ENCODE results near the gene SRMS. TPM values are rescaled to one million over a fixed set of nuclear protein-coding genes. Genes with fewer than 3 reads are reported as not detected.

The SRMS gene
- total and polyA plus RNA-seq, 11 donors, result not detected

GRCh38 chr20:63492518-63492917 is 55.0 kb downstream of the SRMS start:
- WGBS, 4 donors, result 82 to 96% (median 94%) methylated on average over 2 of the region's 2 CpGs
- TF ChIP-seq CTCF (IDR thresholded peaks at IDR 0.05) (no peak), POLR2A (IDR thresholded peaks at IDR 0.05) (no peak)
- Histone ChIP-seq H3K4me3 (no peak overlapping the region), H3K9me3 (no peaks in the 10 kb centered on the region), H3K36me3 (peaks cover 0 to 67% (median 13%) of the 10 kb centered on the region in 9 donors), H3K27ac (no peak overlapping the region), H3K27me3 (peaks cover 10 to 46% (median 16%) of the 10 kb centered on the region in 9 donors), H3K4me1 (peaks cover 2 to 43% (median 22%) of the 10 kb centered on the region in 12 donors)
- DNase-seq (no peak), ATAC-seq (no peak)
- intact Hi-C loops (cut with DNase I), result no loop called here

GRCh38 chr20:63491635-63492230 is 55.8 kb downstream of the SRMS start:
- intact Hi-C loops (cut with DNase I), result no loop called here
- no peak overlapping the region for H3K27ac ChIP-seq
- peaks cover 0 to 70% (median 13%) of the 10 kb centered on the region in 9 donors for H3K36me3 ChIP-seq
- no peak for DNase-seq
- no peaks in the 10 kb centered on the region for H3K9me3 ChIP-seq
- WGBS, 4 donors, result 51 to 89% (median 65%) methylated on average over 4 of the region's 4 CpGs
- peaks cover 9 to 50% (median 17%) of the 10 kb centered on the region in 9 donors for H3K27me3 ChIP-seq
- peaks cover 2 to 42% (median 21%) of the 10 kb centered on the region in 12 donors for H3K4me1 ChIP-seq
- no peak for ATAC-seq
- TF ChIP-seq POLR2A (IDR thresholded peaks at IDR 0.05) (no peak), CTCF (IDR thresholded peaks at IDR 0.05) (no peak)
- no peak overlapping the region for H3K4me3 ChIP-seq

GRCh38 chr20:63491078-63491477 is 56.5 kb downstream of the SRMS start:
- Histone ChIP-seq H3K9me3 (no peaks in the 10 kb centered on the region), H3K36me3 (peaks cover 0 to 70% (median 13%) of the 10 kb centered on the region in 9 donors), H3K4me3 (no peak overlapping the region), H3K4me1 (peaks cover 0 to 36% (median 15%) of the 10 kb centered on the region in 12 donors), H3K27ac (no peak overlapping the region), H3K27me3 (peaks cover 9 to 50% (median 17%) of the 10 kb centered on the region in 9 donors)
- ATAC-seq, result no peak
- 71 to 78% (median 73%) methylated on average over 3 to 4 of the region's 4 CpGs for WGBS, 4 donors
- no peak for TF ChIP-seq CTCF (IDR thresholded peaks at IDR 0.05)
- no peak for TF ChIP-seq POLR2A (IDR thresholded peaks at IDR 0.05)
- intact Hi-C loops (cut with DNase I), result no loop called here
- DNase-seq, result peak in 1 of 5 donors; percentile 49

Other genes starting within 250 kb of the SRMS start
- 1 to 10 TPM in 2 of 9 donors, under 1 TPM in 2, not detected in 5; 0.16 to 1.5 (median 0.81) TPM for gene CHRNA4, start 186.4 kb downstream of the SRMS start, total RNA-seq
- under 1 TPM; 0.06 to 0.23 TPM for gene CHRNA4, start 186.4 kb downstream of the SRMS start, polyA plus RNA-seq
- 1 to 10 TPM in 2 of 9 donors, under 1 TPM in 2, not detected in 5; 0.06 to 2.6 (median 0.65) TPM for gene KCNQ2, start 75.1 kb downstream of the SRMS start, total RNA-seq
- not detected for gene KCNQ2, start 75.1 kb downstream of the SRMS start, polyA plus RNA-seq
- gene EEF1A2, start 48.7 kb downstream of the SRMS start, total RNA-seq, result 1,000 to 10,000 TPM in 7 of 9 donors, 100 to 1,000 TPM in 2; 791 to 1,794 (median 1,550) TPM
- 1,000 to 10,000 TPM; 1,276 to 1,345 TPM for gene EEF1A2, start 48.7 kb downstream of the SRMS start, polyA plus RNA-seq
- gene PPDPF, start 27.0 kb downstream of the SRMS start, total RNA-seq, result 100 to 1,000 TPM; 182 to 424 (median 235) TPM
- 100 to 1,000 TPM; 318 to 442 TPM for gene PPDPF, start 27.0 kb downstream of the SRMS start, polyA plus RNA-seq
- under 1 TPM in 3 of 9 donors, not detected in 6; 0.10 to 0.29 (median 0.14) TPM for gene PTK6, start 10.4 kb downstream of the SRMS start, total RNA-seq
- under 1 TPM in 1 of 2 donors, not detected in 1; 0.04 TPM for gene PTK6, start 10.4 kb downstream of the SRMS start, polyA plus RNA-seq
- under 1 TPM in 4 of 9 donors, not detected in 5; 0.16 to 0.23 (median 0.19) TPM for gene FNDC11, start 6.4 kb upstream of the SRMS start, total RNA-seq
- gene FNDC11, start 6.4 kb upstream of the SRMS start, polyA plus RNA-seq, result under 1 TPM; 0.08 to 0.14 TPM
- 10 to 100 TPM; 10.4 to 34.6 (median 20.9) TPM for gene HELZ2, start 26.5 kb upstream of the SRMS start, total RNA-seq
- 1 to 10 TPM; 7.2 to 8.8 TPM for gene HELZ2, start 26.5 kb upstream of the SRMS start, polyA plus RNA-seq
- 10 to 100 TPM in 1 of 9 donors, 1 to 10 TPM in 8; 4.3 to 10.0 (median 5.9) TPM for gene GMEB2, start 79.4 kb upstream of the SRMS start, total RNA-seq
- gene GMEB2, start 79.4 kb upstream of the SRMS start, polyA plus RNA-seq, result 1 to 10 TPM; 6.3 to 8.6 TPM
- gene STMN3, start 105.7 kb upstream of the SRMS start, total RNA-seq, result 10 to 100 TPM in 2 of 9 donors, 1 to 10 TPM in 7; 2.9 to 15.6 (median 4.7) TPM
- gene STMN3, start 105.7 kb upstream of the SRMS start, polyA plus RNA-seq, result 1 to 10 TPM; 5.2 to 6.7 TPM
- gene RTEL1, start 110.6 kb upstream of the SRMS start, total RNA-seq, result 10 to 100 TPM in 5 of 9 donors, 1 to 10 TPM in 4; 3.0 to 17.8 (median 10.1) TPM
- 1 to 10 TPM; 5.9 to 7.1 TPM for gene RTEL1, start 110.6 kb upstream of the SRMS start, polyA plus RNA-seq
- 1 to 10 TPM in 4 of 9 donors, under 1 TPM in 4, not detected in 1; 0.42 to 5.7 (median 0.92) TPM for gene TNFRSF6B, start 148.9 kb upstream of the SRMS start, total RNA-seq
- gene TNFRSF6B, start 148.9 kb upstream of the SRMS start, polyA plus RNA-seq, result 1 to 10 TPM; 2.9 to 6.4 TPM
- 10 to 100 TPM; 27.3 to 47.8 (median 33.8) TPM for gene ARFRP1, start 160.2 kb upstream of the SRMS start, total RNA-seq
- gene ARFRP1, start 160.2 kb upstream of the SRMS start, polyA plus RNA-seq, result 10 to 100 TPM; 35.9 to 38.0 TPM
- gene ZGPAT, start 160.3 kb upstream of the SRMS start, total RNA-seq, result 10 to 100 TPM; 12.9 to 22.0 (median 18.5) TPM
- gene ZGPAT, start 160.3 kb upstream of the SRMS start, polyA plus RNA-seq, result 10 to 100 TPM; 27.9 to 34.4 TPM
- 1 to 10 TPM in 8 of 9 donors, under 1 TPM in 1; 0.95 to 7.1 (median 3.4) TPM for gene LIME1, start 188.9 kb upstream of the SRMS start, total RNA-seq
- gene LIME1, start 188.9 kb upstream of the SRMS start, polyA plus RNA-seq, result 1 to 10 TPM; 2.2 to 4.4 TPM
- gene SLC2A4RG, start 192.0 kb upstream of the SRMS start, total RNA-seq, result 10 to 100 TPM; 41.4 to 82.5 (median 70.7) TPM
- 10 to 100 TPM; 18.3 to 80.3 TPM for gene SLC2A4RG, start 192.0 kb upstream of the SRMS start, polyA plus RNA-seq

Data from heart left ventricle (tissue), 16 donors.